CD4-positive, alpha-beta T cell treated with Interleukin-10 for 1 hour (primary cell): ENCODE results near the gene DUSP14.
"Not testable (repeated sequence)": the region's sequence is repeated elsewhere in the genome, so short reads cannot be mapped to it uniquely, and the experiment has no call there.

ENCODE experiments used
- DNase-seq: peaks from one replicate; pipeline ENCODE4 v3.0.0-alpha.2; 2020

DUSP14 gene

DNA sequence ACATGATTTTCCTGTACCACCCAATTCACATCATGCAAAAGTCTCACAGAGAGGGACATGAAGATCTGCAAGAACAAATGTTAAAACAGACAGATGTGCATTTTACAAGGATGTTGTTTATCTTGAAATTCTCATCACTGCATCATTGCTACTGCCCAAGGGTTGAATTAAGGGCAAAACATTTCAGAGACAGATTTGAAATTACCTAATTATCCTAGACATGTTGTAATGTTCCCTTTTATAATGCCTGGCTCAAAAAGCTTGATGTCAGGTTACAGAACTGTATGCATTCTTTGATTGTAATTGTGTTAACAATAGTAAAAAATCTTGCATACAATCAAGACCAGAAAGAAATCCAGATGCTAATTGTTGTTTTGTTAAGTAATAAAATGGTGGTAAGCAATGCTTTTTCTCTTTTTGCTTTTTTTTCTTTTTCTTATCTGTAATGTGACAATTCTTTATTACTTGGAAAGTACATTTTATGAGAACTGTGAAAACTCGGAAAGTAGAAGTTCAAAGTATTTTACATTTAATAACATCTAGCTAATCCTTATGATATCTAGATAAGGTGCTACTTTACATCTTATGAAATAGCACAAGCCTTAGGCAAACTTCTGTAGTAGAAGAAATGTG is 3.6 kb upstream of the DUSP14 start:
- DNase-seq = no peak

GRCh38 chr17:37488009-37488604 is 1.6 kb upstream of the DUSP14 start:
- DNase-seq = no peak

GRCh38 chr17:37488607-37489196 is 989 bp upstream of the DUSP14 start:
- DNase-seq = peak; percentile 54

GRCh38 chr17:37490022-37490587 is 414 bp downstream of the DUSP14 start:
- DNase-seq = peak; percentile 75

DNA sequence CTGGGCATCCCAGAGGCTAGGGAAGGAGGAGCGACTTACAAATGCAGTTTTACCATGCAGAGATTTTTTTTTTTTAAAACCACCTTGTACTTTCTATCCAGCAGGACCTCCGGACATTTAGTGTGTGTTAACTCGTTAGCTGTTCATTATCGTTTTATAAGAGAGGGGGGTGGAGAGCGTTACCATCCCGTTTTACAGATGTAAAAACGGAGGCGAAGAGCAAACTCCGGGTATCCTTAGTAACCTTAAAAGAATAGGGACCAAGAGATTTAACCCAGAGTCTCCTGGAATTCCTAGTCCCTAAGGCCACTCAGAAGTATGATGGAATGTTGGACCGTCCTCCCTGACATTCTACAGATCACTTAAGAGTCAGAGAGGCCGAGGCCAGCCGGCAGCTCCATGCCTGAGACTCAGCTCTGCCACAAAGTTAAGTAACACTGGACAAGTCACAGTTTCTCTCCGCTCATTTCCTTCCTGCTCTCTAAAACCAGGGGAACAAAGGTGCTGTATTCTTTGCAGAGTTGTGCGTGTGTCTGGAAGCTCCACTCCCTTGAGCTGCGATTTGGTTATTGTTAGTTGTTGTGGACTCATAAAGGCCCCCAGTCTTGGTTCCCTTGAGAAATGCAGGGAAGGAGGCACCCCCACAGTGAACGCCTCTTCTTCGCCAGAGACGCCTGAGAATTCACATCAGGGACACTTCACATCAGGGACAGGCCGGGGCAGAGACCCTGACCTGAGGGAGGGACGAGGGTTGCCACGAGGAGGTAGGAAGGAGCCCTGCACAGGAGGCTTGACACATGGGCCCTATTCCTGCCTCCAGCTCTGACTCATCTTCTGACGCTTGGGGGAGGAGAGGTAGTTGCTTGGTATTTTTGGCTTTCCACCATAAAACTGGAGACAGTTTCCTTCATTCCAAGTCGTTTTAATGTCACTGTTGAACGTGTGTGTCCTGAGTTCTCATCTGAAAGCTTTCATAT is 1.2 kb downstream of the DUSP14 start:
- no peak for DNase-seq

- no peak for DNase-seq
These were observed 2.5 kb downstream of the DUSP14 start for GRCh38 chr17:37492167-37492566.

GRCh38 chr17:37493249-37494027 is 3.7 kb downstream of the DUSP14 start:
- no peak for DNase-seq

DNA sequence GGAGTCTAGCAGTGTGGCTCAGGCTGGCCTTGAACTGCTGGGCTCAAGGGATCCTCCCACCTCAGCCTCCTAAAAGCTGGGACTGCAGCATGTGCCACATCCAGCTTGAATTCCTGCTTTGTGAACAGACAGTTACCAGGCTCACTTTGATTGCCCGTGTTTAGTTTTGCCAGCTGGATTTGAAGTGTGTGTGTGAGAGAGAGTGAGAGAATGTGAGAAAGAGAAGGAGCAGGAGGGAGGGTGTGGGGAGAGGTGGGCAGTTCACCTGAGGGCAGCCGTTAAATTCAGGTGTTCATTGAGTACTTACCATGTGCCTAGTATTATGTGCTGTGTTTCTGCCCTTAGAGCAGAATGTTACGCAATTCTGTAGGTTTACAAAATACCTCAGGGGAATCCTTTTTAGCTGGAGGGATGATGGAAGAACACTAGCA is 4.7 kb downstream of the DUSP14 start:
- DNase-seq = no peak

DNA sequence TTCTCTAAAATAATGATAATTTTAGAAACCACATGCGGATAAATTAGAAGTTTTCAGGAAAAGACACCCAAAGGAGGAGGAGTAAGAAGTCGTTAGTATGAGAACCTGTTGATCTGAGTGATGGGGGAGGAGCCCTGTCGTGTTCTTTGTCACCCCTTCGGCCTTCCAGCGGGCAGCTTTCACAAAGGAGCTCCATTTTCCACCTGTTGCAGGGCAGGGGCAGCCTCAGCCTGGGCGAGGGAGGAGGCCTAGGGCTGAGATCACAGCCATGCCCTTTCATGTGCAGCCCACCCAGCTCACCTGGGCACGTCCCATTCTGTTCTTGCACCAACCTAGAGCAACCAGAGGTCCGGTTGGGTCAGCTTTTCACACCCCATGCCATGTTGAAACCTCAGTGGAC is 5.3 kb downstream of the DUSP14 start:
- DNase-seq = no peak

DNA sequence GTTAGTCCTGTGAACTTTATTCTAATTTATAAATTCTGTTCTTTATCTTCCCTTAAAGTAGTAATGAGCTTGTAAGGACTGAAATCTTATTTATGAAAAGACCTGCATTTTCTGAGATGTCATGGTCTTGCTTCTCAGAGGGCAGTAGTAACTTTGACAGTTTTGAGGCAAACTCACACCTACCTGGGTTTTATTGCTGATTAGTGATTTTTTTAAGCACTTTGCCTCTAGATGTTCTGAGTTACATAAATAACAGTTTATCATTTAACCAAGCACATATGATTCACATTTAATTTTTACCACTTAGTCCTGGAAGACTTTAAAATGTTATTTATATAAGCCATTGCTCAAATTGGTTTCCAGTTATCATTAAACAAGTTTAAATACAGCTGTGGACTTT is 10.7 kb downstream of the DUSP14 start:
- no peak for DNase-seq

DNA sequence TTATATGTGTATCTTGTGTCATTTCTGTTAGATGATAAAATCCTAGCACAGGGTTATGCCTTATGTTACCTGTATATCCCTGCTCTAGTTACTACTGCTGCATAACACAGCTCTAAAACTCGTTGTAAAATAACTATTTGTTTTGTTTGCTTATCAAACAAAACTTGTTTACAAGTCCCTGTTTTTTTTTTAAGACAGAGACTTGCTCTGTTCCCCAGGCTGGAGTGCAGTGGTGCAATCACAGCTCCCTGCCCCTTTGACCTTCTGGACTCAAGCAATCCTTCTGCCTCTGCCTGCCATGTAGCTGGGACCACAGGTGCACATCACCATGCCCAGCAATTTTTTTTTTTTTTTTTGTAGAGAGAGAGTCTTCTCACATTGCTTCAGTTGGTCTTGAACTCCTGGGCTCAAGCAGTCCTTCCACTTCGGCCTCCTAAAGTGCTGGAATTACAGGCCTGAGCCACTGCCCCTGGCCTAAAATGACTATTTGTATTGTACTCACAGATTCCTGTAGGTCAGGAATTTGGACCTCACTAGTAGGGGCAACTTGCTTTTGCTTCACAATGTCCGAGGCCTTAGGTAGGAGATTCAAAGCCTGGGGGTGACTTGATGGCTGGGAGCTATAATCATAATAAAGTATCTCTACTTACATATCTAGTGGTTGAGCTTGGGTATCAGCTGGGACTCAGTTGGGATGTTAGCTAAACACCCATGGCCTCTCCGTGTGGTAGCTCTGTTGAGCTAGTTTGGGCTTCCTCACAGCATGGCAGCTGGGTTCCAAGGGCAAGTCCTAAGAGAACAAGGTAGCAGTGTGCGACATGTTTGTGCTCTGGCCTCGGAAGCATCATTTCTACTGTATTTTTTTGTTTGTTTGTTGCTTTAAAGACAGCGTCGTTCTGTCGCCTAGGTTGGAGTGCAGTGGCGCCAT is 12.6 kb downstream of the DUSP14 start:
- DNase-seq = no peak

GRCh38 chr17:37503148-37503547 is 13.5 kb downstream of the DUSP14 start:
- no peak for DNase-seq

- DNase-seq = no peak
These were observed 15.6 kb downstream of the DUSP14 start for GRCh38 chr17:37505333-37505732.

DNA sequence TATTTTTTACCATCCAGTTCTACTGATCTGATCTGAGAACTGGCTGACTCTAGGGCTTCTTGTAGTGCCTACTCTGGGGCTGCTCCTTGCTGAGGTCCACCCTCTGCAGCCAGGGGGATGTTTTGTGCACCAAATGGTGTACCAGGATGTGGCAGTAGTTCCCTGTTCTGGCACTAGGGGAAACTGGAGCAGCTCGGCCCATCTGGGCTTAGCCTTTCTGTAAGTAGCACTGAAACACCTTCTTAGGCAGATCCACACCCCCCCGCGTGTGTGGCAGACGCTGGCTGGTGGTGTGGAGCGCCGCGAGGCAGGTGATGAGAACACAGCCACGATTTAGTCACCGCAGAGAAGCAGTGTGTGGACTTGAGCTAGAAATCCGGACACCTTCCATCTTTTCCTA is 17.0 kb downstream of the DUSP14 start:
- DNase-seq = no peak

DNA sequence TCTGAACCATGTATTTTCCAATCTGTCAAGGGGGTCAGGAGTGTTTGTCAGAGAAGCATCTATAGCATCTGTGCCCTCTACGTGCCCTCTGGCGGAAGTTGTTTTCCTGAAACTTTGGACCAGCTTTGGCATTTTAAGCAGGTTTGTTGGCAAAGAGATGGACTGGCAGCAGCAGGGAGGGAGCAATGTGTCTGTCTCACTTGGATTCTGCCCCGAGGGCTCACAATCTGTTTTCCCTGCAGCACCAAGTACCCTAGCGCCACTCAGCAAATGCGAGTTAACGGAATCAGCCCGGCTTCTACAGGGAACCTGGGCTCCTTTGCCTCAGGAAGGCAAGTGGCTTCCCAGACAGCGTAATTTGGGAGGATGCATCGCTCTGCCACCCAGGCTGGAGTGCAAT is 17.4 kb downstream of the DUSP14 start:
- DNase-seq = no peak

DNA sequence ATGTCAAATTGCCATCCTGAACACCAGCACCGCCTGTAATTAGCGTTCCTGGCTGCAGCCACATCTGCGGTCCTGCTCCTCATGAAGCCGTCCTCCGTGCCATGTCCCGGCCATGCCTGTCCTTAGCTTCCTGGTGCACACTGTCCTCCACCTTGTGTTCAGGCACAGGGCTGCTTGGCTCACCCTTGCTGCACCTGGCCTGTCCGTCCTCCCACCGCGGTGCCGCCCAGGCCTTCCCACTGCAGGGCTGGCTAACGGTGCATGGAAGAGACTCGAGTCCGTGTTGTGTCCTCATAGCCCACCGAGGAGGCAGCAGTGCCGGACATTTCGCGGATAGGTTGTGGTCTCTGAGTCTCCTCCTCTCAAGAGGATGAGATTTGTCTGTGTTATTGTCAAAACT is 20.4 kb downstream of the DUSP14 start:
- no peak for DNase-seq

DNA sequence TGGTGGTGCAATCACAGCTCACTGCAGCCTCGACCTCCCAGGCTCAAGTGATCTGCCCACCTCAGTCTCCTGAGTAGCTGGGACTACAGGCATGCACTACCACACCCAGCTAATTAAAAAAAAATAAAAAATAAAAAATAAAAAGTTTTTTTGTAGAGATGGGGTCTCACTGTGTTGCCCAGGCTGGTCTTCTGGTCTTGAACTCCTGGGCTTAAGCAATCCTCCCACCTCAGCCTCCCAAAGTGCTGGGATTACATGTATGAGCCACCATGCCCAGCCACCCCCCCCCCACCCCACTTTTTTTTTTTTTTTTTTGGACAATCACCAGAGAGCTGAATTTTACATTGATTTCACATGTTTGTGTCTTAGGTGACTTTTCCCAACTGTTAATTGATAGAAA is 22.0 kb downstream of the DUSP14 start:
- DNase-seq = not testable (repeated sequence)

DNA sequence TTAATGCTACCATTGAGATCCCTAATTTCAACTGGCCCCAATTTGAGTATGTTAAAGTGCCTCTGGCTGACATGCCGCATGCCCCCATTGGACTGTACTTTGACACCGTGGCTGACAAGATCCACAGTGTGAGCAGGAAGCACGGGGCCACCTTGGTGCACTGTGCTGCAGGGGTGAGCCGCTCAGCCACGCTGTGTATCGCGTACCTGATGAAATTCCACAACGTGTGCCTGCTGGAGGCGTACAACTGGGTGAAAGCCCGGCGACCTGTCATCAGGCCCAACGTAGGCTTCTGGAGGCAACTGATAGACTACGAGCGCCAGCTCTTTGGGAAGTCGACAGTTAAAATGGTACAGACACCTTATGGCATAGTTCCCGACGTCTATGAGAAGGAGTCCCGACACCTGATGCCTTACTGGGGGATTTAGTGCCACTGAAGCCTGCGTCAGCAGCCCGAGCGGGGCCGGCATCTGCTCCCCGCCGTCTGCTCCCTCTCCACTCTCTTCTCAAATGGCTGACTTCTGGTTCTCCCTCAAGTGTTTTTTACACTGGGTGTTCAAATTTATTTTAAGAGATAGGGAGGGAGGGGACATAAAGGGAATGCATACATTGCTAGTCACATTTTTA is 22.9 kb downstream of the DUSP14 start:
- DNase-seq = no peak

DNA sequence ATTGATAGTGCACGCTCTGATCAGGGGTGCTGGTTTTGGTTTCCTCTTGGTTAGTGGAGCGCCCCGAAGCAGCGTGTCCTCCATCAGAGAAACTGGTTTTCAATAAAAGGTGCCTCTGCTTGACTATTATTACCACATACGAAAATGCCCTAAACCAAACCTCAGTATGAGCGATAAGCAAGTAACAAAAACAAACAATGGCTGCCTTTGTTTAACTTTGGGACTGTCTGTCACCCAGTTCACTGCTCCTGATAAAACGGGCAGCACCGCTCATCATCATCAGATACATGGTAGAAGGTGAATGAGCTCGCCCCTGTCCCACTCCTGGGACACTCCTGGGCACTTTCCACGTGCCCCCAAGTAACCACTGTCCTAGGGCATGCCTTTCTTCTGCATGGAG is 24.0 kb downstream of the DUSP14 start:
- DNase-seq = no peak

DNA sequence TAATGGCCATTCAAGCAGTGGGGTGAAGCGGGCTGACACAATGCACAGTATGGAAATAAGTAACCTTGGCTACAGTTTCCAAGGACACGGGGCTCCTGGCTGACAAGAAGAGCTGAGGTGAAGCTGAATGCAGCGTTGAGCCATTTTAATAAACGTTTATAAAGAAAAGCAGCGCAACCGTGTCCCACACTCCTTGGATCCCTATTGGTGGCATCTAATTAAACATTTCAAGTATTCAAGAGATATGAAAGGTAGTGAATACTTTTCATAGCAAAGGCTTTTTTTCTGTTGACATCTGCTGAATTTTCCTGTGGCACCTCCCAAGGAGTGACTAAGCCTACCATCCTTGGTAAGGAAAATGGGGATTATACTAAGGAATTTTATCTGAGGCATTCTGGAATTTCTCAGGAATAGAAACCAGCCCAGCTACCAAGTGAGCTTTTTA is 26.5 kb downstream of the DUSP14 start:
- no peak for DNase-seq

DNA sequence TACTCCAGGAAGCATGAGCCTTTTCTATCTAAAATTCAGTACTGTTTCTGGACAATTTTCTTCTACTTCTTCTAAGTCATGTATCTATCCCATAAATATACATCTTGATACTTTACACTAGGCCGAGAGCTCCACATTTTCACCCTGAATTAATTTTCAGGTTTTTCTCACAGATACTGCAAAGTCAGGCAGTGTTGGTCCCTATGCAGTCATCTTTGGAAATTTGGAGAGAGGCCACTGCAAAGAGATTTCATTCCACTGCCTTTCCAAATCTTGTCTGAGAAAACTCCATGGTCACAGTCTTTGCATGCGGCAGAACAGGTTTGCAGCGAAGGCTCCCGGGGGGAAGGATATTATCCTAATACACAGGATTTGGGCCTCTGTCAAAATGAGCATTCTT is 28.2 kb downstream of the DUSP14 start:
- DNase-seq = no peak
